Head of caudate nucleus (tissue), 42 donors: ENCODE data around the gene NTN1.
"Not testable (repeated sequence)": the region's sequence is repeated elsewhere in the genome, so short reads cannot be mapped to it uniquely, and the experiment has no call there.

Experiments used
- DNase-seq, 42 donors: peaks; one replicate each; pipeline versions ENCODE4 v3.0.0 to v3.0.0-alpha.2; 2020 to 2021; ENCODE audit warnings: mixed read lengths in 7 of 42
- intact Hi-C: fragments of 100-400 bp; cut with DNase I; formaldehyde crosslinking; loops from one replicate; pipeline ENCODE4 v1.15.0; 2022

NTN1 gene

DNA sequence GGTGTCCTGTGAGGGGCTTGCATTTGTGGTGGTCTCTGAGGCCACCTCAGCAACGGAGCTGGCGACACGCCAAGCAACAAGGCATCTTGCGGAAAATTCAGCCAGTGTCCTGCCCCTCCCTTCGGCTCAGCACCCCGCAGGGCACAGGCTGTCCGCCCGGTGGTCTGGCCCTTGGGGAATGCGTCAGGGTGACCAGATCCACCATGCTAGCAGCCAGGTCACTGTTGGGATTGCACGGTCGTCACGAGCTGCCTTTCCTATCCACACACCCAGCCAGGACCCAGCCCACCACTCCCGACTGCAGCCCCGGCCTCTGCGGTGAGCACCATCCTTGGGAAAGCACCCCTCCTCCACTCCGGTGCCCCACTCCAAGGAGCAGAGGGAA is 221.2 kb downstream of the NTN1 start:
- DNase-seq, result peak in 1 of 42 donors; percentile 25
- intact Hi-C loops, result no loop called here

DNA sequence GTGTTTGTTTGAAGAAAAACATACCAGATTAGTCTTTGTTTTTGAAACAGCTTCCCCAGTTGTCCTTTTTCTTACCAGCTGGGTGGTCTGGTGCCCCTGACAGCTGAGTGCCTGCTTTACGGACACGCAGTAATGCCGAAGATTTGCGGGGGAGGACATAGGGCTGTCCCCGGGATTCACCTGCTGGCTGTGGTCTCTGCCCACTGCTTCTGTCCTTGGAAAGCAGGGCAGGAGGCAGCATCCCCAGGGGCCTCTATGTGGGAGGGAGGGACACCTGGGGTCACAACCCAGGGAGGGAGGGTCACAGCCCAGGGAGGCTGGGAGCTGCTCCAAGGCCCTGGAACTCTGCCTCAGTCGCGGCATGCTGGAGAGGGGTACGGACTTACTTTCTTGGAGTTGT is 221.7 kb downstream of the NTN1 start:
- no peak for DNase-seq
- intact Hi-C loops, result no loop called here

DNA sequence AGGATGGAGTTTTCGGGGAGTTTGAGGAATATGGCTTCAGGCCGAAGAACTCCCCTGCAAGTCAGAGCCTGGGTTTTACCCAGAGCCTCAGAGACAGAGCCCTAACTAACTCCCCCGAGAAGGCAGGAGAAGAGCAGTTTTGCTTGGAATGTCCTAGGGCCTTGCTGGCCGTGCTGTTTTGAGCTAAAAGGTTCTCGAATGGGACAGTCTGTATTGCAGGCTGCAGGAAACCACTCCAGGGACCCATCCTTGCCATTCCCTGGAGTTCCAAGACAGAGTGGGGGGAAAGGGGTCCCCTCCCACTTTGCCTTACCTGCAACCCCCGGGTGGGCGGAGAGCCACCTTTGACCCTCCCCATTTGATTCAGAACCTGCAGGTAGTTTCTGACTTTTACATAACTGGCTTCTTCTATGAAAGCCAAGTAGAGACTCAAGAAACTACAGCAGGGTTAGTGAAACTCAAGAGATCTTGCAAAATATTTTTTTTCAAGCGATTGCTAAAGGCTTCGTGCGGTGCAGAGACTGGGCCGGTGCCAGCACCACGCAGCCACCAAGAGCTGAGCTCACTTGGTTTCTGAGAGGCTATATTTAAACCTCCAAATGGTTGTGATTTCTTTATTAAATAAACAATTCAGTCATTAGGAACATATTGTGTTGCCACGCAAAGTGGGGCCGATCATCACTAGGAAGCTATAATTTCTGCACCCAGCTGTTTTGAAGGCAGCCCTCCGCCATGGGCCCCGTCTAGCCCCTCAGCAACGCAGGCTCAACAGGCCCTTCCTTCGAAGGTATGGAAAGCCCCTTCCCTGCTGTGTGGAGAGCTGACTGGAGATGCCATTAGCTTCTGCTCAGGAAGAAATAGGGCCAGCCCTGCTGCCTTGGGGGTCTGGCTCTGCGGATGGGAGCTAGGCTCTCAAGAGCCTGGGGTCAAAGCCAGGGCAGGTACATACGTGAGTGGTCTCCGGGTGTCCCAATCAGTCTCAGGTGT is 223.0 kb downstream of the NTN1 start:
- intact Hi-C loops, result no loop called here
- DNase-seq, result no peak

DNA sequence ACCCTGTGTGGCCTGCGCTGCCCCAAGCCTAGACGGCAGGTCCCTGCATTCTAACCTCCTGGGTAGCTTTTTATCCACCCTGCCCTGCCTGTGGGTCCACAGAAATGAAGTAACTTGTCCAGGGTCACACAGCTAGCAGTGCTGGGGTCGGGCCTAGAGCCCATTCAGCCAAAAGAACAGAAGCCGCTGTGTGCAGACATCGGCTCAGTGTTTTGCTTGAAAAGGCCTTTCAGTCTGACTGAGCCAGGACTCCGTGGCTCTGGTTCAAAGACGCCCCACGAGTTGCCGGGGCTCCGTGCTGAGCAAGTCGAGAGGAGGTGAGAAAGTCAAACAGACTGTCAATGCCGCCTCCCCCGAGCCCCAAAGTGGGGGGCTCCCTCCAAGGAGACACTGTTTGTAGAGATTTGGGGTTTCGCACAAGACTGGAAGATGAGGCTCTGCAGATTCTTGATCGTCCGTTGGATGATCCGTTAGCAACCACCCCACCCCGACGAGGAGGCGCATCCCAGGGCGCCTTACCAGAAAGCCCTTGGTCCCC is 226.2 kb downstream of the NTN1 start:
- intact Hi-C loops, result no loop called here
- DNase-seq, result peak in 40 of 42 donors; percentile 23 to 74 (median 54)

DNA sequence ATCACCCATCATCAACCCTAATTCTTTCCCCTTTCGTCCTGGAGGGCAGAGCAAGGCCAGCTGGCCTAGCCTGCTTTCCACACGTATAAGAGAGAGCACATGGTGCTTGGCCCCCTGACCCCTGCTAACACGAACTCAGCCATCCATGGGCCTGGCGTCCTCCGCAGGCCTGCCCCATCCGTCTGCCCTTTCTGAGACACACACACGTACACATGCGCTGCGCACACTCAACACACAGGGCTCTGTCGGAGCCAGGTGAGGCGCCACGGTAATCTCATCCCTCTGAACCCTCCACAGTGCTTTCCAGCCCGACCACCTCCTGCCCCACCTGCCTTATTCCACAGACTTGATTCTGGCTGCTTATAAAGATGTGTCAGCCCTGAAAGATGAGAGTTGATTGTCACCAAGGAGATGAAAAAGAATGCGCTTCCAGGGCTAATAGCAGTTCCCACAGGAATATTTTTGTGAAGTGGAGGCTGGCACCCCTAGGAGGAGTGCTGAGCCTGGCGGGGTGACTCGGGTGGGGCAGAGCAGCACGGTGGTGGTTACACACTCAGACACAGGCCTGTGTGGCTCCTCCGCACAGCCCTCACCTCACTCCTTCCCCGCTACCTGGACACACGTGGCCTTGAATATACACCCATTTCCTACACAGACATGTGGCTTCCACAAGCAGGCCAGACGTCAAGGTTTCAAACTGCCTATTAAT is 228.1 kb downstream of the NTN1 start:
- DNase-seq, result no peak
- intact Hi-C loops, result no loop called here

DNA sequence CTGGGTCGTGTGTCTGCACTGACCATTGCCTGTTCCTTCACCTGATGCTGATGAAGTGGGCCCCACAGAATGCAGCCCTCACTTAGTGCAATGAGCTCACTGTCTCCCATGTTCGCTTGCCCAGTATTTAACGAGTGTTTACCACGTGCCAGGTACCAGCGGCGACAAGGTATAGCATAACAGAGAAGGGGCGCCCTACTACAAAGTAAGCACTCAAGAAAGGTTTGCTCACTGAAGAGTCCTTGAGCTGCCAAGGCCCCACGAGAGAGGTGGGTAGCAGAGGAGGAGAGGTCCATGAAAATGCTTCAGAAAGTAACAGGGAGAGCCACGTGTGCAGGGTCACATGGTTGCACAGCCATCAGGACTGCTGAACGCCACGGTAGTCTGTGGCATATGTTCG is 230.0 kb downstream of the NTN1 start:
- intact Hi-C loops, result no loop called here
- no peak for DNase-seq

DNA sequence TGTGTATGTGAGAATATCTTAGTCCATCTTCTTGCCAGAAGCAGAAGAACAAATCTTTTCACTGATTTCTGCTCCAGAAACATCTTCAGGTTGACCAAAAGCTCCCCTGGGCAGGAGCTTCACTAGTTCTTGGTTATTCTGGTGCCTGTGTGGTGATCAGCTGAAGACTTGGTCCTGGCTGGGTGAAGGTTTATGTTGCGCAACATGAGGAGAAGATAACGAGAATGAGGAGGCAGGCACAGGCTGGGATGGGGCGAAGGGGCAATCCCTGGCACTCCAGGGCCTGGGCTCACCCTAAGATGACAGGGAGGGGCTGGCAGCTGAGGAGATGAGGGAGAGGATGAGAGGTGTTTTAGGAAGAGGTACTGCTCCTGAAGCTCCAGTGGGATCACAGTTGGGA is 232.0 kb downstream of the NTN1 start:
- no peak for DNase-seq
- intact Hi-C loops, result no loop called here

DNA sequence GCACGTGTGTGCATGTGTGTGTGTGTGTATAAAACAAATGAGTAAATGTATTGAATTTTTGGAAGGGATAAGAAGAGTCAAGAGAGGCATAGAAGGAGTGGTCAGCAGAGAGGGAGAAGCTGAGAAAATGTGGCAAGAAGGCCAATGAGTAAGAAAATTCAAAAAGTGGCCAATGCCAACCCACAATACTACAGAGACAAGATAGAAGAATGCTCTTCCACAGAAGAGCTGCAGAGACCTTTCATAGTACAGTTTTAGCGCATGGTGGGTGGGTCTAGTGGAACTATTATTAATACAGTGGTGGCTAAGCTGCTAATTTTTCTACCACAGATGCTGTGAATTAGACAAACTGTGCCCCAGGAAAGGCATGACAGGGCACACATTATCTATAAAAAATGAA is 233.5 kb downstream of the NTN1 start:
- DNase-seq, result no peak
- intact Hi-C loops, result no loop called here

DNA sequence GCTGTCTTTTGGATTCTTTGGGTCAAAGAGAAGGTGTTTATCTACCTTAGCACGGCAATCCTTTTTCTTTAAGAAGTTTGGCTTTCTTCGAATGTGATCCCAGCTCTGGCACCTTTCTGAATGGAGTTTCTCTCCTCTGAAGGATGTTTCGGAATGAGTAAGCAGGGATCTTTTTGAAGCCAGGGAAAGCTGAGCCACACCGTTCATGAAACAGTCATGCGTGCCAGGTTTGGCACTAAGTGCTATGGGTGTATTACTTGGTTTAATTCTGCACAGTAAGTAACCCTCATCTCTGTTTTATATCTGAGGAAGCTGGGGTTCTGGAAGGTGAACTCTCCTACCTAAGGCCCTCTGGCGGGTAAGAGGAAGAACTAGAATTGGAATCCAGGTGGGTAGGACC is 234.5 kb downstream of the NTN1 start:
- intact Hi-C loops, result no loop called here

DNA sequence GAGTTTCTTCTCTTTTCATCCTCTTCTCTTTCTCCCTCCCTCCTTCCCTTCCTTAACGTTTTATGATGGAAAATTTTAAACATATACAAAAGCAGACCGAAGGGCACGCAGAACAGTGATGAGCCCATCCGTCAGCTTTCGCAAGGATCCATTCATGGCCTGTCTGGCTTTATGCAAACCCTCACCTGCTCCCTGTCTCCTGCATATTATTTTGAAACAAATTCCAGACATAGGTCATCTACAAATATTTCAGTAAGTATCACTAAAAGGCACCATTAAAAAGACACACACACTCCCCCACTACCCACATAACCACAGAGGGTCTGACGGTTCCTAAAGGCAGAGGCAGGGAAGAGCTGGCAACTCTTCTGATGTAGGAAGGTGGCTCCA is 235.0 kb downstream of the NTN1 start:
- intact Hi-C loops, result no loop called here
- DNase-seq, result no peak

More for the DNA sequence above, 234.5 kb downstream of the NTN1 start:
- DNase-seq, result no peak

DNA sequence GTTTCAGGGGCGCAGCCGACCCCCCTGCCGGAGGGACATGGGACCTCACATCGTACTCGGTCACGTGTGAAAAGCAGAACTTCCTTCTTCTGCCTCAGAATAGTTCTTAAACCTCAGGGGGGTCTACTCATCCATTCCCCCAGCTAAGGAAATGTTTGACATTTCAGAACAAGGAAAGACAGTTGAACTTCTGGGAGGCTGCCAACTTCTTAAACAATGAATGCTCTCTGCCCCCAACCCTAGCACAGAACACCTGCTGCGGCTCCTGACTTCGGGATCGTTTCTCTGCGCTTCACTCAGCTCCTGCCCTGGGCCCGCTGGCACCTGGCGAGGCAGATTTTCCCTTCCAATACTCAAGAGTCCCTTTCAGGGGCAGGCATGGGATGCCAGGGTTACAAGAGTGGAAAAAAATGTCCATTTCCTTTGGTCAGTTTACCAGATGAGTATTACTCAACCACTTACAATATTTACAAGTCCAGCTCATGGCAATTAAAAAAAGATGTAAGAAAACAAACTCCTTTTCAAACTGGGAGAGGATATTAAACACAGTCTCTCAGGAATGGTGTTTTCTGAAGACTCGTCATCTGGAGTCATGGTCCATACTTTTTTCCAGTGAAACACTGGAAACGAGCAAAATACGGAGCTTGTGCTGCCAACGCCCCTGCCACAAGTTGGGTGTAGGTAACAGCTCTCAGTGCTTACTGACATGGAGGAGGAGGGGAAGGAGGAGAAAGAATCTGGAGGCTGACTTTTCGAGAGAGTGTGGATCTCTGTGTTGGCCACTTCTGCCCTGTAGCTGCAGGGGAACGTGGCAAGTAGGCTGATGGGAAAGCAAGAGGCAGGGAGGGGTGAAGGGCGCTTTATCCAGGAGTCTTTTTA is 235.7 kb downstream of the NTN1 start:
- intact Hi-C loops, result no loop called here
- no peak for DNase-seq

DNA sequence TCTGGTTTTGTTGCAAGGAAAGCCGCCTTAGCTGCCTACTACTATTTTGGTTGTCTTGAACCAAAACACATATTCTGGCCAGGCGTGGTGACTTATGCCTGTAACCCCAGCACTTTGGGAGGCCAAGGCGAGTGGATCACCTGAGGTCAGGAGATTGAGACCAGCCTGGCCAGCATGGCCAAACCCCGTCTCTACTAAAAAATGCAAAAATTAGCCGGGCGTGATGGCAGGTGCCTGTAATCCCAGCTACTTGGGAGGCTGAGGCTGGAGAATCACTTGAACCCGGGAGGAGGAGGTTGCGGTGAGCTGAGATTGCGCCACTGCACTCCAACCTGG is 236.3 kb downstream of the NTN1 start:
- DNase-seq, intact Hi-C loops: not testable (repeated sequence)

DNA sequence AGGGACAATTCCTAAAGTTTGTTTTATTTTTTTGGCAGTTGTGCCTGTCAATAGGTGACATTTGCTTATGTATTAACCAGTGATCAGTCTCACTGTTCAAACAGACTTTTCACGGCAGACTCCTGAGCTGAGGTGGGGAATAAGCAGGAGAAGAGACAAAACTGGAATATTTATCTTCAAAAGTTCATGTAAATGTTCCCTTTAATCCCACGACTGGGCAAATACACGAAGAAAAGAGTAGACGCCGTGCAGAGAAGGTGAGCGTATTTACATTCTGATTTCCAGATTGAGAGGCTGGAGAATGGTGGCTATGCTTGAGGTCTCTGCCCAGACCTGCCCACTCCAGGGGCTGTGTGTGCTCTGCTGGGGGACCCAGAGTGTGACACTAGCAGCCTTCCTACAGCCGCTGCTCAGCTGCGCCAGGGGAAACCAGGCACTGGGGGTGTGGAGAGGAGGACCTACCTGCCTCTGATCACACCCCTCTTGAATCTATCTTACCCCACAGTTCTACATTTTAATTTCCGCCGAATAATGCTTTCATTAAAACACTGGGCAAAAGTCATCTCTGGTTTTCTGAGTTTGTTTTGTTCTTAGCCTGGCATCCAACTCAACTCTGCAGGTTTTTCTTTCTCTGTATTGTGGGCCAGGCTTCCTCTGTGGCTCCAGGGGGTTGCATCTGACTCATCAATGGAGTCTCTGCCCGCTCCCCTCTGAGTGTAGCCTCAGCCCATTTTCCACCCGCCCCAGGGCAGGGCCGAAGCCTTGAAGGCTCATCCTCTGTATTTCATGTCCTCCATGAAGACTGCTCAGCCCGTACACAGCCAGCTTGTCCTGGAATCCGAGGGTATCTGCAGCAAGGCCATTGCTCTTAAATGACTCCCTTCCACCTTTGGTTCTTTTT is 237.1 kb downstream of the NTN1 start:
- DNase-seq, result no peak
- intact Hi-C loops, result no loop called here

DNA sequence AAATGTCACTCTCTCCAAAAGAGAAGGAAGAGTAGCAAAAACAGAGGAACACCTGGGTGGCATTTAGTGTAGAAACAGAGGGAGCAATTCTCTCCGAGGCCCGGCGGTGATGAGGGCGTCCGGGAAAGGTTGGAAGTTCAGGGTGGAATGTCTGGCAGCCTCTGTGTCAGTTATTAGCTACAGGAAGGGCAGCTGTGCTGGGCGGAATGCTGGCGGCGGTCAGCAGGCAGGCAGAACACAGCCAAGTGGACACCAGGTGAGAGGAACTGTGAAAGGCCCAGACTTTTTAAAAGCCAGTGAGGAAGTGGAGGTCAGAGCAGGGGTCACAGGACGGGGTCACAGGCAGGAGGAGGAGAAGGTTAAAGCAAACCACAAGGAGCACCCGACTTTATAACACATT is 238.1 kb downstream of the NTN1 start:
- no peak for DNase-seq

DNA sequence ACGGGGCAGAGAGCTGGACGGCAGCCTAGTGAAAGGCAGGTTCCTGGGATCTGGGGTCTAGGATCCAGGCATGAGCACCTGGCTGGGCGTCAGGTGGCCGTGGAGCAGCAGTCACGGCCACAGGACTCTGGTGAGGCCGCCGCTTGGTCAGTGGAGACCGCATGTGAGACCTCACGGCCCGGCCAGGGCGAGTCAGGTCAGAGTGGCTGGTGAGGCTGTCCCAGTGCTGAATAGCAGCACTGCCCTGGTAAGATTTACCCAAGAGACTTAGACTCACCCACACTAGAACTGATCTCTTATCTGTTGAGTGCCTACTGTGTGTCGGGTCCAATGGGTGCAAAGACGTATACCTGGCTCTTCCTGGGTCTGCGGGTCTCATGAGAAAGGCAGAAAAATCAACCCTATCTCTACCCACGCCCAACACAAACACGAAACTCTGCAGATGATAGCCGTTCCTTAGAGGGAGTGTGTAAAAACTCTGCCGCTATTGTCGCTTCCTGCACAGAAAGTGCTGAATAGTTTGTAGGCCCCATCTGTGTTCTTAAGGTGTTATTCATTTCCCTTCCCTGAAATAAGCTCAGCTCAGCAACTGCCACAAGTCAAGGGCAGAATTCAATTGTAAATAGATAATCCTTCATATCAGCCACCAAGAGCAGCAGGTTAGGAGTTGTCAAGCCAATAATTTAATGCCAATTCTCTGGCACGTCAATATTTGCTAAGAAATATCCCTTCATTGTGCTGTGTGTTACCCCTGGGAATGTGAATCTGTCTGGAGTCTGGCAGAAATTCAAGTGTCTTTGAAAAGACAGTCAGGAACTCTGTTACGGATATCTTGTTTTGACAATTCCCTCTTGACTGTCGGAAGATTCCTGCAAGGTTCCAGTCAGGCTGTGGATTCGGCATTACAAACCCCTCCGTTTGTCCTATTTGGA is 240.0 kb downstream of the NTN1 start:
- DNase-seq, result no peak
- intact Hi-C loops, result no loop called here

More for the DNA sequence above, 238.1 kb downstream of the NTN1 start:
- intact Hi-C loops, result no loop called here

DNA sequence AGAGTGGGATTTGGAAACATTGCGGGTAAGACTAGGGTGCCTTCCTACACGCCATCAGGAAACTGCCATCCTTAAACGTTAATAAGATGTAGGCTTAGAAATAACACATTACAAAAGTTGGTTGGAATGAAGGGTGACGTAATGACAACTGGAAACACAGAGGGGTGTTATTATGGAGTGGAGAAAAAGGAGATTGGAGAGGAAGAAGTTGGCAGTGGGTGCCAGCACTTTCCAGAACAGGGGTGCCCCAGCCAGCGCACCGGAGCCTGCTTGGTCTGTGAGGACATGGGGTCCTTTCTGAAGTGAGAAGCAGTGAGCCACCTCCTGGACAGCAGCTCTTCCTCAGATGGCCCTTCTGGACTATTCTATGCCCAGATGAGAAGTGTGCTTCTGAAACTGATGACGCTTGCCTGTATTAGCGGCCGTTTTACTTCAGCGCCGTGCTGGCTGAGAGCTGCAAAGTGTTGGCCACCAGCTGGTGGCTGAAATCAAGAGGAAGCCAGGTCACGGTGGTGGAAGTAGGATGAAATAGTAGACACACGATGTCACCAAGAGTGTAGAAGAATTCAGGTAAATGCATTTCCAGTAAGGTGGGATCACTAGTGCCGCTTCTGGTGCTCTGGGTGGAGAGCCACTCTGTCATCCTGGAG is 244.8 kb downstream of the NTN1 start:
- intact Hi-C loops, result no loop called here
- DNase-seq, result no peak

DNA sequence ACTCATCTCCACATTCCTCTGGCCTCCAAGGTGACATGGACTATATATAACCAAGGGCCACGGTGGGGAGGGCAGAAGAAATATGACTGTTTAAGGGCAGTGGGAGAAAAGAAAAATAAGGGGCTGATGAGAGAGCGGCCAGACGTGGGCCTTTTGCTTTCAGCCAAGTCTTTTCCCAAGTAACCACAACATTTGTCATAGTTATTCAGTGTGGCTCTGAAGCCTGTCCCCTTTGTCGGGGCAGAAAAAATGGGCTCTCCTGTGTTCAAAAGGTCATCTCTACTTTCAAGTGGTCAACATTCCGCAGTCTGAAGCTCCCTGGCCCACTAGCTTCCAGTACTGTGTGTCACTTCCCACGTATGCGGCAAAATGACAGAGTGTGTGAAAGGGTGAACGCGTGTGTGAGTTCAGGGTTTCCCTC is 245.4 kb downstream of the NTN1 start:
- intact Hi-C loops, result no loop called here
- no peak for DNase-seq
